ENCODE measurements around the gene TSEN2.

GRCh38 chr3:12438318-12438717 lies 46.0 kb upstream of the TSEN2 start:
- TF ChIP-seq, protein P1, sequence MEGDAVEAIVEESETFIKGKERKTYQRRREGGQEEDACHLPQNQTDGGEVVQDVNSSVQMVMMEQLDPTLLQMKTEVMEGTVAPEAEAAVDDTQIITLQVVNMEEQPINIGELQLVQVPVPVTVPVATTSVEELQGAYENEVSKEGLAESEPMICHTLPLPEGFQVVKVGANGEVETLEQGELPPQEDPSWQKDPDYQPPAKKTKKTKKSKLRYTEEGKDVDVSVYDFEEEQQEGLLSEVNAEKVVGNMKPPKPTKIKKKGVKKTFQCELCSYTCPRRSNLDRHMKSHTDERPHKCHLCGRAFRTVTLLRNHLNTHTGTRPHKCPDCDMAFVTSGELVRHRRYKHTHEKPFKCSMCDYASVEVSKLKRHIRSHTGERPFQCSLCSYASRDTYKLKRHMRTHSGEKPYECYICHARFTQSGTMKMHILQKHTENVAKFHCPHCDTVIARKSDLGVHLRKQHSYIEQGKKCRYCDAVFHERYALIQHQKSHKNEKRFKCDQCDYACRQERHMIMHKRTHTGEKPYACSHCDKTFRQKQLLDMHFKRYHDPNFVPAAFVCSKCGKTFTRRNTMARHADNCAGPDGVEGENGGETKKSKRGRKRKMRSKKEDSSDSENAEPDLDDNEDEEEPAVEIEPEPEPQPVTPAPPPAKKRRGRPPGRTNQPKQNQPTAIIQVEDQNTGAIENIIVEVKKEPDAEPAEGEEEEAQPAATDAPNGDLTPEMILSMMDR (IDR thresholded peaks at IDR 0.05): no peak
- TF ChIP-seq POLR2AphosphoS5 (IDR thresholded peaks at IDR 0.05) (no peak), POLR2A (IDR thresholded peaks at IDR 0.05) (no peak), EP300 (IDR thresholded peaks at IDR 0.05) (no peak)
